WTC11 (cell line): Measurements from ENCODE around the gene GDF11. TPM values are rescaled to one million over a fixed set of nuclear protein-coding genes. Genes with fewer than 3 reads are reported as not detected.

ENCODE experiments used
- CBFB ChIP-seq: sonication (generic); formaldehyde crosslinking; IDR thresholded peaks from 2 replicates; pipeline ENCODE4 v1.8.1; 2022; ENCODE audit warnings: mild to moderate bottlenecking, low read depth, missing genetic modification reagents
- ELF4 ChIP-seq: sonication (generic); formaldehyde crosslinking; IDR thresholded peaks from 2 replicates; pipeline ENCODE4 v1.8.1; 2022; ENCODE audit warnings: low read depth, mild to moderate bottlenecking, moderate library complexity, missing genetic modification reagents
- ESRRA ChIP-seq: sonication (generic); formaldehyde crosslinking; IDR thresholded peaks from 2 replicates; pipeline ENCODE4 v1.8.1; 2022; ENCODE audit warnings: mild to moderate bottlenecking, missing genetic modification reagents, borderline replicate concordance
- ETV6 ChIP-seq: sonication (generic); formaldehyde crosslinking; IDR thresholded peaks from 2 replicates; pipeline ENCODE4 v1.8.1; 2022; ENCODE audit warnings: mild to moderate bottlenecking, missing genetic modification reagents
- FOXJ3 ChIP-seq: sonication (generic); formaldehyde crosslinking; IDR thresholded peaks from 2 replicates; pipeline ENCODE4 v1.9.0; 2021; ENCODE audit warnings: missing genetic modification reagents, mild to moderate bottlenecking, borderline replicate concordance
- GABPB1 ChIP-seq: sonication (generic); formaldehyde crosslinking; IDR thresholded peaks from 2 replicates; pipeline ENCODE4 v1.8.1; 2023; ENCODE audit warnings: mild to moderate bottlenecking, missing genetic modification reagents
- GTF2I ChIP-seq: fragments of 250-450 bp; sonication (Bioruptor Pico); conservative IDR thresholded peaks from 2 replicates; pipeline ENCODE4 v1.4.0; 2021; ENCODE audit warnings: mild to moderate bottlenecking
- HMGA2 ChIP-seq: fragments of 250-450 bp; sonication (Bioruptor Pico); IDR thresholded peaks from 2 replicates; pipeline ENCODE4 v1.4.0; 2021; ENCODE audit warnings: mild to moderate bottlenecking, moderate library complexity
- JUN ChIP-seq: sonication (generic); formaldehyde crosslinking; IDR thresholded peaks from 2 replicates; pipeline ENCODE4 v1.8.0; 2023; ENCODE audit warnings: mild to moderate bottlenecking, missing genetic modification reagents
- NFATC4 ChIP-seq: fragments of 250-450 bp; sonication (Bioruptor Pico); IDR thresholded peaks from 2 replicates; pipeline ENCODE4 v1.9.0; 2021; ENCODE audit warnings: mild to moderate bottlenecking
- NFYB ChIP-seq: sonication (generic); formaldehyde crosslinking; conservative IDR thresholded peaks from 2 replicates; pipeline ENCODE4 v1.8.0; 2022; ENCODE audit warnings: low read depth, missing genetic modification reagents
- NR3C1 ChIP-seq: sonication (generic); formaldehyde crosslinking; conservative IDR thresholded peaks from 2 replicates; pipeline ENCODE4 v1.8.1; 2023; ENCODE audit warnings: low read depth, mild to moderate bottlenecking, missing genetic modification reagents
- OVOL2 ChIP-seq: fragments of 250-450 bp; sonication (Bioruptor Pico); IDR thresholded peaks from 2 replicates; pipeline ENCODE4 v1.9.0; 2021; ENCODE audit warnings: mild to moderate bottlenecking, borderline replicate concordance
- PRRX2 ChIP-seq: fragments of 250-450 bp; sonication (Bioruptor Pico); IDR thresholded peaks from 2 replicates; pipeline ENCODE4 v1.8.0; 2021; ENCODE audit warnings: mild to moderate bottlenecking
- RORB ChIP-seq: fragments of 250-450 bp; sonication (Bioruptor Pico); IDR thresholded peaks from 2 replicates; pipeline ENCODE4 v1.9.0; 2021; ENCODE audit warnings: mild to moderate bottlenecking
- SP1 ChIP-seq: sonication (generic); formaldehyde crosslinking; conservative IDR thresholded peaks from 2 replicates; pipeline ENCODE4 v1.8.1; 2022; ENCODE audit warnings: missing genetic modification reagents
- ZNF219 ChIP-seq: sonication (generic); formaldehyde crosslinking; IDR thresholded peaks from 2 replicates; pipeline ENCODE4 v1.8.0; 2023; ENCODE audit warnings: missing genetic modification reagents, mild to moderate bottlenecking, borderline replicate concordance
- ZNF232 ChIP-seq: sonication (generic); formaldehyde crosslinking; IDR thresholded peaks from 2 replicates; pipeline ENCODE4 v1.8.0; 2022; ENCODE audit warnings: mild to moderate bottlenecking, missing genetic modification reagents
- ZNF317 ChIP-seq: sonication (generic); formaldehyde crosslinking; IDR thresholded peaks from 2 replicates; pipeline ENCODE4 v1.8.1; 2023; ENCODE audit warnings: low read depth, mild to moderate bottlenecking, moderate library complexity, missing genetic modification reagents, borderline replicate concordance
- ZNF396 ChIP-seq: fragments of 250-450 bp; sonication (Bioruptor Pico); IDR thresholded peaks from 2 replicates; pipeline ENCODE4 v1.8.0; 2021; ENCODE audit warnings: mild to moderate bottlenecking, moderate library complexity, borderline replicate concordance
- ZNF423 ChIP-seq: fragments of 250-450 bp; sonication (Bioruptor Pico); IDR thresholded peaks from 2 replicates; pipeline ENCODE4 v2.1.2; 2022; ENCODE audit warnings: mild to moderate bottlenecking, moderate library complexity
- total RNA-seq: library from RNA; stranded (reverse); gene quantifications from 3 replicates; pipeline ENCODE4 v1.2.3, GENCODE V29; 2021
- TF ChIP-seq, protein P1 (sequence below): sonication (generic); formaldehyde crosslinking; IDR thresholded peaks from 2 replicates; pipeline ENCODE4 v1.8.1; 2022; ENCODE audit warnings: low read depth, missing genetic modification reagents, borderline replicate concordance
- TF ChIP-seq, protein P2 (sequence below): sonication (generic); formaldehyde crosslinking; IDR thresholded peaks from 2 replicates; pipeline ENCODE4 v1.8.0; 2022; ENCODE audit warnings: mild to moderate bottlenecking, missing genetic modification reagents
- TF ChIP-seq, protein P3 (sequence below): sonication (generic); formaldehyde crosslinking; IDR thresholded peaks from 2 replicates; pipeline ENCODE4 v1.8.0; 2022; ENCODE audit warnings: mild to moderate bottlenecking, missing genetic modification reagents
- TF ChIP-seq, protein P4 (sequence below): fragments of 250-450 bp; sonication (Bioruptor Pico); IDR thresholded peaks from 2 replicates; pipeline ENCODE4 v1.9.0; 2021; ENCODE audit warnings: mild to moderate bottlenecking, borderline replicate concordance
- TF ChIP-seq, protein P5 (sequence below): sonication (generic); formaldehyde crosslinking; IDR thresholded peaks from 2 replicates; pipeline ENCODE4 v1.8.0; 2022; ENCODE audit warnings: missing genetic modification reagents
- TF ChIP-seq, protein P6 (sequence below): fragments of 250-450 bp; sonication (Bioruptor Pico); IDR thresholded peaks from 2 replicates; pipeline ENCODE4 v1.9.0; 2021; ENCODE audit warnings: mild to moderate bottlenecking

GDF11 gene
- total RNA-seq, 1 experiment from 2014 or later = 16.9 TPM

DNA sequence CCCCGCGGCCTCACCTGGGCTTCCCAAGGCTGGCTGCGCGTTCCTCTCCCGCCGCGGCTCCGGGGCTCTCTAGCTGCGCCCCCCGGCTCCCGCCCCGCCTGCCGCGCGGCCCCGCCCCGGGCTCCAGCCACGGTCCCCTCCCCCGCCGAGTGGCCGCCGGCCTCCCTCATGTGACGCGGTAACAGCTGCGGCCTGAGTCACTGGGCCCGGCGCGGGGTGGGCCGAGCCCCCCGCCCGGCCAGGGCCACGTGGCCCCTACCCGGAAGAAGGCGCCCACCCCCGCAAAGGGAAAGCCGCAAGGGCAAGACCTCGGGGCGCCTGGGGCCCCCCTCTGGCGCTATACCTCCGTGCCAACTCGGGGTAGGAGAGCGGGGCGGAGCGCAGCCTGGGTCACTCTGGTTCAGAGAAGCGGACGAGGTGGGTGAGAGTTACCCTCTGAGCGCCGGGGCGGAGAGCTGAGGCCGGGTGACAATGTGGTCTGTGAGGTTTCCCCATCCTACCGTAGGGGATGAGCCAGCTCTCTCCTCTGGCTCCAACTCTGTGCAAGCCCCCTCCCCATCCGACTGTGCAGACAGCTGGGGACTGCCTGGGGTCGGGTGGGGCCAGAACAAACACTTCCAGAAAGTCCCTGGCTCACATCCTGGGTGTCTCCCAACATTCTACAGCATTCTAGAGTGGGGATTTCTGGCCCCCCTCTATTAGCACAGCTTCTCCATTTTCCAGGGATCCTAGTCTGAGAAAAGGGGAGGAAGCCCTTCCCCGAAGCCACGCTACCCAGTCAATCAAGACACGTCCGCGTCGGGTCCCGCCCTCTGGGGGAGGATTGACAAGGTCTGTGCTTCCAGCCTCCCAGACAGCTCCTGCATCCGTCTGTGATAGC, 13.7 kb upstream of the GDF11 start, which contains the start of gene CD63 (continued):
- TF ChIP-seq, protein P1, sequence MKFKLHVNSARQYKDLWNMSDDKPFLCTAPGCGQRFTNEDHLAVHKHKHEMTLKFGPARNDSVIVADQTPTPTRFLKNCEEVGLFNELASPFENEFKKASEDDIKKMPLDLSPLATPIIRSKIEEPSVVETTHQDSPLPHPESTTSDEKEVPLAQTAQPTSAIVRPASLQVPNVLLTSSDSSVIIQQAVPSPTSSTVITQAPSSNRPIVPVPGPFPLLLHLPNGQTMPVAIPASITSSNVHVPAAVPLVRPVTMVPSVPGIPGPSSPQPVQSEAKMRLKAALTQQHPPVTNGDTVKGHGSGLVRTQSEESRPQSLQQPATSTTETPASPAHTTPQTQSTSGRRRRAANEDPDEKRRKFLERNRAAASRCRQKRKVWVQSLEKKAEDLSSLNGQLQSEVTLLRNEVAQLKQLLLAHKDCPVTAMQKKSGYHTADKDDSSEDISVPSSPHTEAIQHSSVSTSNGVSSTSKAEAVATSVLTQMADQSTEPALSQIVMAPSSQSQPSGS = no peak
- no peak for TF ChIP-seq PRRX2 (CRISPR knock-in tag)
- TF ChIP-seq JUN (CRISPR knock-in tag) = no peak
- no peak for TF ChIP-seq ZNF423 (CRISPR knock-in tag)
- TF ChIP-seq, protein P2, sequence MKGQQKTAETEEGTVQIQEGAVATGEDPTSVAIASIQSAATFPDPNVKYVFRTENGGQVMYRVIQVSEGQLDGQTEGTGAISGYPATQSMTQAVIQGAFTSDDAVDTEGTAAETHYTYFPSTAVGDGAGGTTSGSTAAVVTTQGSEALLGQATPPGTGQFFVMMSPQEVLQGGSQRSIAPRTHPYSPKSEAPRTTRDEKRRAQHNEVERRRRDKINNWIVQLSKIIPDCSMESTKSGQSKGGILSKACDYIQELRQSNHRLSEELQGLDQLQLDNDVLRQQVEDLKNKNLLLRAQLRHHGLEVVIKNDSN = peak; percentile 90
- no peak for TF ChIP-seq ZNF317 (CRISPR knock-in tag)
- TF ChIP-seq ZNF219 (CRISPR knock-in tag) = no peak
- no peak for TF ChIP-seq GTF2I (CRISPR knock-in tag)
- TF ChIP-seq CBFB (CRISPR knock-in tag) = no peak
- TF ChIP-seq, protein P3, sequence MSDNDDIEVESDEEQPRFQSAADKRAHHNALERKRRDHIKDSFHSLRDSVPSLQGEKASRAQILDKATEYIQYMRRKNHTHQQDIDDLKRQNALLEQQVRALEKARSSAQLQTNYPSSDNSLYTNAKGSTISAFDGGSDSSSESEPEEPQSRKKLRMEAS (CRISPR knock-in tag) = peak; percentile 77; the same call in 1 of the 2 replicates
- no peak for TF ChIP-seq ESRRA (CRISPR knock-in tag)
- TF ChIP-seq OVOL2 (CRISPR knock-in tag) = no peak
- TF ChIP-seq ELF4 (CRISPR knock-in tag) = no peak
- 0 out of 2 replicates have a peak, but pooled peaks have one; percentile 37 for TF ChIP-seq GABPB1 (CRISPR knock-in tag)
- TF ChIP-seq, protein P4, sequence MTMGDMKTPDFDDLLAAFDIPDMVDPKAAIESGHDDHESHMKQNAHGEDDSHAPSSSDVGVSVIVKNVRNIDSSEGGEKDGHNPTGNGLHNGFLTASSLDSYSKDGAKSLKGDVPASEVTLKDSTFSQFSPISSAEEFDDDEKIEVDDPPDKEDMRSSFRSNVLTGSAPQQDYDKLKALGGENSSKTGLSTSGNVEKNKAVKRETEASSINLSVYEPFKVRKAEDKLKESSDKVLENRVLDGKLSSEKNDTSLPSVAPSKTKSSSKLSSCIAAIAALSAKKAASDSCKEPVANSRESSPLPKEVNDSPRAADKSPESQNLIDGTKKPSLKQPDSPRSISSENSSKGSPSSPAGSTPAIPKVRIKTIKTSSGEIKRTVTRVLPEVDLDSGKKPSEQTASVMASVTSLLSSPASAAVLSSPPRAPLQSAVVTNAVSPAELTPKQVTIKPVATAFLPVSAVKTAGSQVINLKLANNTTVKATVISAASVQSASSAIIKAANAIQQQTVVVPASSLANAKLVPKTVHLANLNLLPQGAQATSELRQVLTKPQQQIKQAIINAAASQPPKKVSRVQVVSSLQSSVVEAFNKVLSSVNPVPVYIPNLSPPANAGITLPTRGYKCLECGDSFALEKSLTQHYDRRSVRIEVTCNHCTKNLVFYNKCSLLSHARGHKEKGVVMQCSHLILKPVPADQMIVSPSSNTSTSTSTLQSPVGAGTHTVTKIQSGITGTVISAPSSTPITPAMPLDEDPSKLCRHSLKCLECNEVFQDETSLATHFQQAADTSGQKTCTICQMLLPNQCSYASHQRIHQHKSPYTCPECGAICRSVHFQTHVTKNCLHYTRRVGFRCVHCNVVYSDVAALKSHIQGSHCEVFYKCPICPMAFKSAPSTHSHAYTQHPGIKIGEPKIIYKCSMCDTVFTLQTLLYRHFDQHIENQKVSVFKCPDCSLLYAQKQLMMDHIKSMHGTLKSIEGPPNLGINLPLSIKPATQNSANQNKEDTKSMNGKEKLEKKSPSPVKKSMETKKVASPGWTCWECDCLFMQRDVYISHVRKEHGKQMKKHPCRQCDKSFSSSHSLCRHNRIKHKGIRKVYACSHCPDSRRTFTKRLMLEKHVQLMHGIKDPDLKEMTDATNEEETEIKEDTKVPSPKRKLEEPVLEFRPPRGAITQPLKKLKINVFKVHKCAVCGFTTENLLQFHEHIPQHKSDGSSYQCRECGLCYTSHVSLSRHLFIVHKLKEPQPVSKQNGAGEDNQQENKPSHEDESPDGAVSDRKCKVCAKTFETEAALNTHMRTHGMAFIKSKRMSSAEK = no peak
- no peak for TF ChIP-seq NR3C1 (CRISPR knock-in tag)
- TF ChIP-seq HMGA2 = no peak
- no peak for TF ChIP-seq NFATC4 (CRISPR knock-in tag)
- TF ChIP-seq, protein P5, sequence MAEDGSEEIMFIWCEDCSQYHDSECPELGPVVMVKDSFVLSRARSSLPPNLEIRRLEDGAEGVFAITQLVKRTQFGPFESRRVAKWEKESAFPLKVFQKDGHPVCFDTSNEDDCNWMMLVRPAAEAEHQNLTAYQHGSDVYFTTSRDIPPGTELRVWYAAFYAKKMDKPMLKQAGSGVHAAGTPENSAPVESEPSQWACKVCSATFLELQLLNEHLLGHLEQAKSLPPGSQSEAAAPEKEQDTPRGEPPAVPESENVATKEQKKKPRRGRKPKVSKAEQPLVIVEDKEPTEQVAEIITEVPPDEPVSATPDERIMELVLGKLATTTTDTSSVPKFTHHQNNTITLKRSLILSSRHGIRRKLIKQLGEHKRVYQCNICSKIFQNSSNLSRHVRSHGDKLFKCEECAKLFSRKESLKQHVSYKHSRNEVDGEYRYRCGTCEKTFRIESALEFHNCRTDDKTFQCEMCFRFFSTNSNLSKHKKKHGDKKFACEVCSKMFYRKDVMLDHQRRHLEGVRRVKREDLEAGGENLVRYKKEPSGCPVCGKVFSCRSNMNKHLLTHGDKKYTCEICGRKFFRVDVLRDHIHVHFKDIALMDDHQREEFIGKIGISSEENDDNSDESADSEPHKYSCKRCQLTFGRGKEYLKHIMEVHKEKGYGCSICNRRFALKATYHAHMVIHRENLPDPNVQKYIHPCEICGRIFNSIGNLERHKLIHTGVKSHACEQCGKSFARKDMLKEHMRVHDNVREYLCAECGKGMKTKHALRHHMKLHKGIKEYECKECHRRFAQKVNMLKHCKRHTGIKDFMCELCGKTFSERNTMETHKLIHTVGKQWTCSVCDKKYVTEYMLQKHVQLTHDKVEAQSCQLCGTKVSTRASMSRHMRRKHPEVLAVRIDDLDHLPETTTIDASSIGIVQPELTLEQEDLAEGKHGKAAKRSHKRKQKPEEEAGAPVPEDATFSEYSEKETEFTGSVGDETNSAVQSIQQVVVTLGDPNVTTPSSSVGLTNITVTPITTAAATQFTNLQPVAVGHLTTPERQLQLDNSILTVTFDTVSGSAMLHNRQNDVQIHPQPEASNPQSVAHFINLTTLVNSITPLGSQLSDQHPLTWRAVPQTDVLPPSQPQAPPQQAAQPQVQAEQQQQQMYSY (CRISPR knock-in tag) = no peak
- TF ChIP-seq, protein P6, sequence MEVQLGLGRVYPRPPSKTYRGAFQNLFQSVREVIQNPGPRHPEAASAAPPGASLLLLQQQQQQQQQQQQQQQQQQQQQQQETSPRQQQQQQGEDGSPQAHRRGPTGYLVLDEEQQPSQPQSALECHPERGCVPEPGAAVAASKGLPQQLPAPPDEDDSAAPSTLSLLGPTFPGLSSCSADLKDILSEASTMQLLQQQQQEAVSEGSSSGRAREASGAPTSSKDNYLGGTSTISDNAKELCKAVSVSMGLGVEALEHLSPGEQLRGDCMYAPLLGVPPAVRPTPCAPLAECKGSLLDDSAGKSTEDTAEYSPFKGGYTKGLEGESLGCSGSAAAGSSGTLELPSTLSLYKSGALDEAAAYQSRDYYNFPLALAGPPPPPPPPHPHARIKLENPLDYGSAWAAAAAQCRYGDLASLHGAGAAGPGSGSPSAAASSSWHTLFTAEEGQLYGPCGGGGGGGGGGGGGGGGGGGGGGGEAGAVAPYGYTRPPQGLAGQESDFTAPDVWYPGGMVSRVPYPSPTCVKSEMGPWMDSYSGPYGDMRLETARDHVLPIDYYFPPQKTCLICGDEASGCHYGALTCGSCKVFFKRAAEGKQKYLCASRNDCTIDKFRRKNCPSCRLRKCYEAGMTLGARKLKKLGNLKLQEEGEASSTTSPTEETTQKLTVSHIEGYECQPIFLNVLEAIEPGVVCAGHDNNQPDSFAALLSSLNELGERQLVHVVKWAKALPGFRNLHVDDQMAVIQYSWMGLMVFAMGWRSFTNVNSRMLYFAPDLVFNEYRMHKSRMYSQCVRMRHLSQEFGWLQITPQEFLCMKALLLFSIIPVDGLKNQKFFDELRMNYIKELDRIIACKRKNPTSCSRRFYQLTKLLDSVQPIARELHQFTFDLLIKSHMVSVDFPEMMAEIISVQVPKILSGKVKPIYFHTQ = no peak
- TF ChIP-seq SP1 (CRISPR knock-in tag) = peak; percentile 83
- no peak for TF ChIP-seq FOXJ3 (CRISPR knock-in tag)
- TF ChIP-seq RORB = no peak
- TF ChIP-seq ZNF232 (CRISPR knock-in tag) = no peak
- TF ChIP-seq NFYB = no peak
- TF ChIP-seq ETV6 (CRISPR knock-in tag) = 0 out of 2 replicates have a peak, but pooled peaks have one; percentile 17
- TF ChIP-seq ZNF396 (CRISPR knock-in tag) = no peak
